Measurements from ENCODE around the gene DPH7. TPM values are rescaled to one million over a fixed set of nuclear protein-coding genes. Genes with fewer than 3 reads are reported as not detected.

DPH7 gene
- total RNA-seq, 1 donor from 2014 or later, result 35.3 TPM

DNA sequence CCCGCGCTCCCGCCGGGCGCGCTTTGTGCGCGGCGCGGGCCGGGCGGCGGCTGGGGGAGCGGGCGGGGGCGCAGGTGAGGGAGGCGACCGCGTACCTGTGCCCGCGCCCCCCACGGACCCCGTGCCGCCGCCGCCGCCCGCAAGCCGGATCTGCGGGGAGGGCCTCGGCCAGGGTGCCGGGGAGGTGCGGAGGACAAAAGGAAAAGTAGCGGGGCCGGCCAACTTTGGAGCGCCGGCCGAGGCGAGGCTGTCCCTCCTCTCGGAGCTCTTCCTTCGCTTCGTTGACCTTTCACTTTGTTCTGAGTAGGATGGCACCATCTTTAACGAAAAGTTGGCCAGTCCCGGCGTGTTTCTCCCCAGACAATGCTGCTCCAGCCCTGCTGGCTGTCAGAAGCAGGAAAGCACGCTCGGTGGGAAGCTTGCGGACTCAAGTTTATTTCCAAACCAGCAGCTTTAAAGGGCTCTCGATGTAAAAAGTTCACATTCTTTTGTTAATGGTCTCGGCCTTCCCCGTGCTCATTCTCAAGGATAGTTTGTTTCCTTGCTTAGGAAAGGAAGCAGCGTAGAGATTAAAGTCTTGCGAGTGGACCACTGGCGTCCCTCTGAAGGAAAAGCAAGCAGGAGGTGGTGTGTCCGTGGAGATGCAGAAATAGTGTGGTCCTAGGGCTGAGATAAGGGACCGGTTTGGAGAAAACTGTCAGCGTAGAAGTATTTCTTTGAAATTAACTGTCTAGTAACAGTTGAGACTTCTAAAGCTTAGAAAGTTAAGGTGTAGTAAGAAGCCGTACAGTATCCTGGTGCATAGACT lies 40.7 kb upstream of the DPH7 start:
- no peak for TF ChIP-seq CTCF (conservative IDR thresholded peaks at IDR 0.05; ENCODE audit: low read depth, low read length)
- H3K4me3 ChIP-seq (ENCODE audit: low read depth, low read length), result peak overlapping the region; percentile 68
- DNase-seq (ENCODE audit: low read depth), result no peak

- TF ChIP-seq CTCF (conservative IDR thresholded peaks at IDR 0.05; ENCODE audit: low read depth, low read length), result no peak
- H3K4me3 ChIP-seq (ENCODE audit: low read depth, low read length), result peak within 1 kb of the TSS; percentile 97
- no peak for DNase-seq (ENCODE audit: low read depth)
Observed at GRCh38 chr9:137618105-137619067, 39.7 kb upstream of the DPH7 start, which contains the start of gene EHMT1. TSS of gene EHMT1 (plus strand) at chr9:137619005. CDS start at chr9:137619029, 24 bp downstream.

- TF ChIP-seq CTCF (conservative IDR thresholded peaks at IDR 0.05; ENCODE audit: low read depth, low read length), result no peak
- no peak for DNase-seq (ENCODE audit: low read depth)
Observed at GRCh38 chr9:137615387-137615871, 36.7 kb upstream of the DPH7 start.

DNA sequence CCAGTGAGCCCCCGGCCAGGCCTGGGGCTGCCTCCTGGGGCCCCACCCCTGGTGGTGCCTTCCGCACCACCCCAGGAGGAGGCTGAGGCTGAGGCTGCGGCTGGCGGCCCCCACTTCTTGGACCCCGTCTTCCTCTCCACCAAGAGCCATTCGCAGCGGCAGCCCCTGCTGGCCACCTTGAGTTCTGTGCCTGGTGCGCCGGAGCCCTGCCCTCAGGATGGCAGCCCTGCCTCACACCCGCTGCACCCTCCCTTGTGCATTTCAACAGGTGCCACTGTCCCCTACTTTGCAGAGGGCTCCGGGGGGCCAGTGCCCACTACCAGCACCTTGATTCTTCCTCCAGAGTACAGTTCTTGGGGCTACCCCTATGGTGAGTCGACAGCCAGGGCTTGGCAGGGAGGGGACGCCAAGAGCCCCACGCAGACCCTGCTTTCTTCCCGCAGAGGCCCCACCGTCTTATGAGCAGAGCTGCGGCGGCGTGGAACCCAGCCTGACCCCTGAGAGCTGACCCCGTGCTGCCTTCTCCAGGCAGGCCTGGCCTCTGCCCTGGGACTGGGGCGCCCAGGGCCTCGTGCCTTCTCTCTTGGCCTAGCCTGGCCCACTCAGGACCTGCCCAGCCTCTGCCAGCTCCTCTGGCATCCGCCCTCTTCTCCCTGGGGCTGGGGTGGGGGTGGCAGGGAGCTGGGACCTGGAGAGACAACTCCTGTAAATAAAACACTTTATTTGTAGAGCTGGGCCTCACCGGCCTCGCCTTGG lies 36.1 kb upstream of the DPH7 start:
- DNase-seq (ENCODE audit: low read depth), result no peak
- H3K4me3 ChIP-seq (ENCODE audit: low read depth, low read length), result no peak overlapping the region
- no peak for TF ChIP-seq CTCF (conservative IDR thresholded peaks at IDR 0.05; ENCODE audit: low read depth, low read length)

More at GRCh38 chr9:137615387-137615871, 36.7 kb upstream of the DPH7 start:
- H3K4me3 ChIP-seq (ENCODE audit: low read depth, low read length), result no peak overlapping the region

GRCh38 chr9:137613738-137614523 lies 35.2 kb upstream of the DPH7 start:
- DNase-seq (ENCODE audit: low read depth), result no peak
- no peak for TF ChIP-seq CTCF (conservative IDR thresholded peaks at IDR 0.05; ENCODE audit: low read depth, low read length)
- H3K4me3 ChIP-seq (ENCODE audit: low read depth, low read length), result no peak overlapping the region

GRCh38 chr9:137613259-137613658 lies 34.5 kb upstream of the DPH7 start:
- TF ChIP-seq CTCF (conservative IDR thresholded peaks at IDR 0.05; ENCODE audit: low read depth, low read length), result no peak
- DNase-seq (ENCODE audit: low read depth), result no peak
- H3K4me3 ChIP-seq (ENCODE audit: low read depth, low read length), result no peak overlapping the region
